Mesothelial cell of epicardium (in vitro differentiated cells): Measurements from ENCODE around the gene SYT6. TPM values are rescaled to one million over a fixed set of nuclear protein-coding genes. Genes with fewer than 3 reads are reported as not detected.

Experiments
- DNase-seq, 2 experiments: peaks; one replicate each; pipeline ENCODE4 v3.0.0; 2021; ENCODE audit warnings: low spot score in 2 of 2; ENCODE audit not compliant: unreplicated experiment in 2 of 2
- H3K27ac Mint-ChIP-seq: 2 replicates; pipeline ENCODE4 v1.8.0; 2021; ENCODE audit warnings: mixed read lengths
- H3K27me3 Mint-ChIP-seq: 2 replicates; pipeline ENCODE4 v1.8.0; 2021; ENCODE audit warnings: low read depth, mixed read lengths
- H3K36me3 Mint-ChIP-seq: 2 replicates; pipeline ENCODE4 v1.8.0; 2021; ENCODE audit warnings: mixed read lengths
- H3K4me1 Mint-ChIP-seq: 2 replicates; pipeline ENCODE4 v1.8.0; 2021; ENCODE audit warnings: mixed read lengths
- H3K4me3 Mint-ChIP-seq: 2 replicates; pipeline ENCODE4 v1.8.0; 2021; ENCODE audit warnings: mild to moderate bottlenecking, moderate library complexity, mixed read lengths
- H3K9me3 Mint-ChIP-seq: 2 replicates; pipeline ENCODE4 v1.8.0; 2021; ENCODE audit warnings: mixed read lengths
- total RNA-seq: library from RNA; stranded (reverse); gene quantifications from 3 replicates; pipeline ENCODE4 v1.2.1, GENCODE V29; 2021
- TF ChIP-seq, protein P1 (sequence below): fragments of 200-600 bp; sonication (generic); IDR thresholded peaks from one replicate; pipeline ENCODE4 v1.5.0; 2021; ENCODE audit warnings: antibody characterized with exemption; ENCODE audit not compliant: unreplicated experiment

SYT6 gene
- total RNA-seq, 1 donor from 2014 or later: 0.09 TPM

DNA sequence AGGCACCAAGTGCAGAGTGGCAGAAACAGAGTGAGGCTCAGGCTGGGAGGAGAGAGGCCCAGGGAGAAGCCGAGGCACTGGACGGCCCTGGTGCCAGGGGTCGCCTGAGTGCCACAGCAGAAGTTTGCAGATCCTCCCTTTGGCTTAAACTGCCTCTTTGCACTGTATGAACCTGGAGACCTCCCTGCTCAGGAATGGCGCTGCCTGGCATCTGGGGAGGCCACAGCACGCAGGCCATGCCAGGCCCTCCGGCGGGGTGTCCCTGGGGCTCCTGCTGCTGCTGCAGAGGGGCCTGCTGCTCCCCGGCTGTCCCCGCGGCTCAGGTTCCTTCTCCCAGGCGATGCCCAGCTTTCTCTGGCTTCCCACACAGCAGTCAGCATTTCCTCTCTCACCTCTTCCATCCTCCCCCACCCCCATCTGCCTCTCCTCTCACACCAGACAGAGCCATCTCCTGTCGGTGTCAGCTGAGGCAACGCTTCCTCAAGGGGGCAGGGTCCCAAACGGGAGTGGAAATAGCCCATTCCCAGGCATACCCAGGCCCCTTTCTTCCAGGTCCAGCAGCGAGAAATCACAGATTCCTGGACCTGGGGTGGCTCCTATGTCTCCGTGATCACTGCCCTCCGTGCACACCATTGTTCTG, 35.2 kb downstream of the SYT6 start:
- TF ChIP-seq, protein P1, sequence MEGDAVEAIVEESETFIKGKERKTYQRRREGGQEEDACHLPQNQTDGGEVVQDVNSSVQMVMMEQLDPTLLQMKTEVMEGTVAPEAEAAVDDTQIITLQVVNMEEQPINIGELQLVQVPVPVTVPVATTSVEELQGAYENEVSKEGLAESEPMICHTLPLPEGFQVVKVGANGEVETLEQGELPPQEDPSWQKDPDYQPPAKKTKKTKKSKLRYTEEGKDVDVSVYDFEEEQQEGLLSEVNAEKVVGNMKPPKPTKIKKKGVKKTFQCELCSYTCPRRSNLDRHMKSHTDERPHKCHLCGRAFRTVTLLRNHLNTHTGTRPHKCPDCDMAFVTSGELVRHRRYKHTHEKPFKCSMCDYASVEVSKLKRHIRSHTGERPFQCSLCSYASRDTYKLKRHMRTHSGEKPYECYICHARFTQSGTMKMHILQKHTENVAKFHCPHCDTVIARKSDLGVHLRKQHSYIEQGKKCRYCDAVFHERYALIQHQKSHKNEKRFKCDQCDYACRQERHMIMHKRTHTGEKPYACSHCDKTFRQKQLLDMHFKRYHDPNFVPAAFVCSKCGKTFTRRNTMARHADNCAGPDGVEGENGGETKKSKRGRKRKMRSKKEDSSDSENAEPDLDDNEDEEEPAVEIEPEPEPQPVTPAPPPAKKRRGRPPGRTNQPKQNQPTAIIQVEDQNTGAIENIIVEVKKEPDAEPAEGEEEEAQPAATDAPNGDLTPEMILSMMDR: no peak
- H3K36me3 Mint-ChIP-seq: no peaks in the 10 kb centered on the region
- H3K4me1 Mint-ChIP-seq: peaks cover 7% of the 10 kb centered on the region
- no peak overlapping the region for H3K27ac Mint-ChIP-seq
- peaks cover 4% of the 10 kb centered on the region for H3K27me3 Mint-ChIP-seq
- H3K9me3 Mint-ChIP-seq: no peaks in the 10 kb centered on the region
- H3K4me3 Mint-ChIP-seq: no peak overlapping the region
- DNase-seq: no peak

DNA sequence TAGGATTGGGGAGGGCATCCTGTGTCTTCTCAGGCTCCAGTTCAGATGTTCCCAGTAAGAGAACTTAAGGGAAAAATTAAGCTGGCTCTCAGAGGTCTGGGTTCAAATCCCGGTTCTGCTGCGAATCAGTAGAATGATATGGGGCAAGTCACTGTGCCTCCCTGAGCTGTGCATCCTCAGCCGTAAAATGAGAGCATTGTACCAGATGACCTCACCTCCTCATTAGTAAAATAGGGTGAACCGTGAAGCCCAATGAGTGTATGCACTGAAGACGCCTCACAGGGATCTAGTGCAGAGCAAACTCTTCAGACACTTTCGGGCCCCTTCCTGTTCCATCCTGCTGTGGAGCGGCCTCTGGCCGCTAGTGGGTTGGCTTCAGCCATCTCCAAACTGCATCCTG, 36.0 kb downstream of the SYT6 start:
- TF ChIP-seq, protein P1: no peak
- Mint-ChIP-seq H3K4me1 (peaks cover 7% of the 10 kb centered on the region), H3K9me3 (no peaks in the 10 kb centered on the region), H3K27ac (no peak overlapping the region), H3K36me3 (no peaks in the 10 kb centered on the region), H3K27me3 (peaks cover 4% of the 10 kb centered on the region), H3K4me3 (no peak overlapping the region)
- no peak for DNase-seq

DNA sequence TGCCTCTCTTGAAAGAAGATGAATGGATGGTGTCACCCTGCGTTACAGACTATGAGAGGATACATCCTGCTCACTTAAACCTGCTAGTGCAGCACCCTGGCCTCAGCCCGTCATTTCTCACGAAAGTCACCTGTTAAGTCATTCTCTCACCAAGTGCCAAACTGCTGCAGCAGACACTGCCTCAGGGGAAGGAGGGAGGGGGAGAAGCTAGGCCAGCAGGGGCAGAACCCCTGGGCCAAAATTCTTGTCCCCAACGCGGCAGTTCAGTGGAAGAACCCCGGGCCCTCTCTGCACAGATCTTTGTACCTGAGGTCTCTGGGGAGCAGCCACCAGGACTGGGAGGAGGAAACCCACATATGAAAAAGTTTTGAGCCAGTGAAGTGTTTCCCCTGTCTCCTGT, 37.6 kb downstream of the SYT6 start:
- H3K36me3 Mint-ChIP-seq: no peaks in the 10 kb centered on the region
- no peak for DNase-seq
- TF ChIP-seq, protein P1: no peak
- H3K4me1 Mint-ChIP-seq: peaks cover 7% of the 10 kb centered on the region
- H3K4me3 Mint-ChIP-seq: no peak overlapping the region
- peaks cover 8% of the 10 kb centered on the region for H3K27me3 Mint-ChIP-seq
- H3K9me3 Mint-ChIP-seq: no peaks in the 10 kb centered on the region
- H3K27ac Mint-ChIP-seq: no peak overlapping the region

DNA sequence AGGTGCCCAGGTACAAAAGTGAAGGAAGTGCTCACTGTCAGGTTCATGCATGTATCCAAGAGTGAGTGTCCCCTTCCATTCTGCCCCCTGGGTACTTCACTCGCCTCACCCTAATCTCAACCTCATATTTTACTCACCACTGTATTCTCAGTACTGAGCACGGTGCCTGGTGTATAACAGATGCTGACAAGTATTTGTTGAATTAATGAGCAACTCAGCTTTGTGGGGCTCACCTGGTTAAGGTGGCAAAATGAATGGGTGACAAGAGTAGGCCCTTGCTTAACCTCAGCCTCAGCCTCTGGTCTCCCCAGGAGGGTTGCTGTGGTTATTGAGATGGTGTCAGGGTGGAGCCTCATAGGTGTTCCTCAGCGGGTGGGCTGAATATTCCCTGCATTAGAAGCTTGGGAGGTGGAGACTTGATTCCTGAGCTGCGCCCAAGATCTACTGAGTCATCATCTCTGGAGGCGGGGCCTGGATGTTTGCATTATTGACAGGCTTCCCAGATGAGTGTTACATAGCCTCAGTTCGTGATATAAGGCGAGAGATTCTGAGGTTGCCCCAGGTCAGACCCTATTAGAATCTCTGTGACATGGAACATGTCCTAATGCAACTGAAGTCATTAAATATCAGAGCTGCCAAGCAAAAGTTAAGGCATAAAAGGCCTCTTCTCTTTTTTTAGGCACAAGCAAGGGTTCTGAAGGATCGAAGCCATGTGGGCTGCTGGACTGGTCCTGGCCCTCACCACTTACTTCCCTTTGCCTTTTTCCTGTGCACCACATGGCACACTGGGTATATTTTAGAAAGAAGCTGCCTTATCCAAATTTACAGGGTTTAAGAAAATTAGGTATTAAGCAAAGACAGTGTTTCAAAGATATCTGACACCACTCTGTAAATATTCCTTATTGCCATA, 39.2 kb downstream of the SYT6 start:
- H3K4me3 Mint-ChIP-seq: no peak overlapping the region
- TF ChIP-seq, protein P1: no peak
- DNase-seq: no peak
- H3K9me3 Mint-ChIP-seq: no peaks in the 10 kb centered on the region
- H3K27me3 Mint-ChIP-seq: peaks cover 8% of the 10 kb centered on the region
- H3K4me1 Mint-ChIP-seq: peaks cover 7% of the 10 kb centered on the region
- no peak overlapping the region for H3K27ac Mint-ChIP-seq
- H3K36me3 Mint-ChIP-seq: no peaks in the 10 kb centered on the region

DNA sequence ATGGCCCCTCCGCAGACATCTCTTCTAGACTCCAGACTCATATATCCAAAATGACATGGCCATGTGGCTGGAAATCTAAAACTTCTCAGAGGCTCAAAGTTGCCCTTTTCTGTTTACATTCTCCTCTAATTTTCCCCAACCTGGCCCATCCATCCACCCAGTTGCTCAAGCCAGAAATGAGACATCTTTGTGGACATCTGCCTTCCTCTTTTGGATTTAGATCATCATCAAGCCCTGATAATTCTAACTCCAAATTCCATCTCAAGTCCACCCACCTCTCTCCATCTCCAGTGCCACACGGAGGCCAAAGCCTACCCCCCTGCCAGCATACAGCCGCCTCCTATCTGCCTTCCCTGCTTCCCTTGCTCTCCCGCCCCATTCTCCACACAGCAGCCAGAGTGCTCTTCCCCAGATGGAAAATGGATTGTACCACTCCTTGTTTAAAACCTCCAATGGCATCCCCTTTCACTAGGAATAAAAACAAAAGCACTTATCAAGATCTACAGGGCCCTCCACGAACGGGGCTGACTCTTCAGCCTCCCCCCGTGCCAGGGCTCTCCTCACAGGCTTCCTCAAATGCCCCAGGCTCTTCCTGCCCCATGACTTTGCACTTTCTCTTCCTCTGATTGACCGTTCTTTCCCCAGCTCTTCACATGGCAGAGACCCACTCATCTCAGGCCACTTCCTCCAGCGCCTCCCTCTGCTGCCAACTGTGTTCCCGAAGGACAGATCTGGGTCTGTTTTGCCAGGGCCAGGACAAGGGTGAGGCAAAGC, 40.1 kb downstream of the SYT6 start:
- DNase-seq: no peak
- Mint-ChIP-seq H3K27ac (no peak overlapping the region), H3K4me3 (no peak overlapping the region), H3K27me3 (peaks cover 8% of the 10 kb centered on the region), H3K4me1 (peaks cover 3% of the 10 kb centered on the region), H3K9me3 (no peaks in the 10 kb centered on the region), H3K36me3 (no peaks in the 10 kb centered on the region)
- TF ChIP-seq, protein P1: no peak
